Esophagus muscularis mucosa (tissue), 3 donors: ENCODE data around the gene DENND11.

ENCODE experiments used
- EP300 ChIP-seq: sonication (generic); formaldehyde crosslinking; IDR thresholded peaks from one replicate; pipeline ENCODE4 v1.6.1; 2017; ENCODE audit warnings: antibody characterized with exemption
- TF ChIP-seq, protein P1 (sequence below), 3 experiments: fragments of 200-600 bp in 2 of 3; fragments of 450-650 bp in 1 of 3; sonication (generic) in 2 of 3; IDR thresholded peaks; one replicate each; pipeline ENCODE4 v1.5.1; 2017 to 2019; ENCODE audit warnings: antibody characterized with exemption in 3 of 3, mild to moderate bottlenecking in 2 of 3, moderate library complexity in 1 of 3

DNA sequence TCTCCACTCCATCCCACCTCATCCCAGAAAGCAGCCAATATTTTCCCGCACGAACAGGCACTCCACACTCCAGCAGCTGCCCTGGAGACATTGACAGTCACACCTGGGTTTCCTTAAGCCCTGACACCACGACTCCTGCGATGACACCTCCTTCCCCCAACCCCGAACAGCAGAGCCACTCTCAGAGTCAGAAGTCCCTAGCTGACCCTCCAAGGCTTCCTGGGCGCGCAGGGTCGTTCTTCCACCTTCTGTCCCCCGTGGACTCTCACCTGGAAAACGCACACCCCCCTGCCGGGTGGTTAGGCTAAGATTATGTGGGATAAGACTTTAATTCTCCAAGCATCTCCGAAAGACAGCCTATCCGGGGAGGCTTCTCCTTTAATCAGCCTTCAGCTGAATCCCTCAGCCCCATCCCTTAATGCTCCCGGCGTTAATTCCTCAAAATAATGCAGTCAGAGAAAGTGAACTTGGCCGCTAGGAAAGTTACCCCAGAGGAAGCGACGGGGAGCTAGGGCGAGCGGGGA is 1.1 kb downstream of the DENND11 start:
- TF ChIP-seq, protein P1, sequence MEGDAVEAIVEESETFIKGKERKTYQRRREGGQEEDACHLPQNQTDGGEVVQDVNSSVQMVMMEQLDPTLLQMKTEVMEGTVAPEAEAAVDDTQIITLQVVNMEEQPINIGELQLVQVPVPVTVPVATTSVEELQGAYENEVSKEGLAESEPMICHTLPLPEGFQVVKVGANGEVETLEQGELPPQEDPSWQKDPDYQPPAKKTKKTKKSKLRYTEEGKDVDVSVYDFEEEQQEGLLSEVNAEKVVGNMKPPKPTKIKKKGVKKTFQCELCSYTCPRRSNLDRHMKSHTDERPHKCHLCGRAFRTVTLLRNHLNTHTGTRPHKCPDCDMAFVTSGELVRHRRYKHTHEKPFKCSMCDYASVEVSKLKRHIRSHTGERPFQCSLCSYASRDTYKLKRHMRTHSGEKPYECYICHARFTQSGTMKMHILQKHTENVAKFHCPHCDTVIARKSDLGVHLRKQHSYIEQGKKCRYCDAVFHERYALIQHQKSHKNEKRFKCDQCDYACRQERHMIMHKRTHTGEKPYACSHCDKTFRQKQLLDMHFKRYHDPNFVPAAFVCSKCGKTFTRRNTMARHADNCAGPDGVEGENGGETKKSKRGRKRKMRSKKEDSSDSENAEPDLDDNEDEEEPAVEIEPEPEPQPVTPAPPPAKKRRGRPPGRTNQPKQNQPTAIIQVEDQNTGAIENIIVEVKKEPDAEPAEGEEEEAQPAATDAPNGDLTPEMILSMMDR (IDR thresholded peaks at IDR 0.05) = no peak
- no peak for TF ChIP-seq EP300
